ENCODE measurements around the gene C6orf118.
A peak's percentile ranks its signal among the peaks of the same experiment; 100 is the strongest.

Gene C6orf118

GRCh38 chr6:165308926-165309731, at the start of gene C6orf118:
Gene C6orf118, minus strand, starts transcription at chr6:165309605. Its CDS starts 19 bp downstream, at chr6:165309586.
- Histone ChIP-seq H3K27me3 (ENCODE audit: insufficient read depth, low read depth, severe bottlenecking) (peaks cover 4% of the 10 kb centered on the region), H3K36me3 (no peaks in the 10 kb centered on the region), H3K4me3 (ENCODE audit: low read depth, low read length) (peak within 1 kb of the TSS; percentile 39), H3K9me3 (ENCODE audit: severe bottlenecking) (no peaks in the 10 kb centered on the region), H3K27ac (no peak within 1 kb of the TSS)
- TF ChIP-seq CTCF (IDR thresholded peaks at IDR 0.05; ENCODE audit: low read depth, low read length), result no peak
- peak; percentile 79 for DNase-seq

GRCh38 chr6:165345700-165346099, 36.3 kb upstream of the C6orf118 start:
- Histone ChIP-seq H3K9me3 (ENCODE audit: severe bottlenecking) (peaks cover 5% of the 10 kb centered on the region), H3K36me3 (no peaks in the 10 kb centered on the region), H3K4me3 (ENCODE audit: low read depth, low read length) (no peak overlapping the region), H3K27me3 (ENCODE audit: insufficient read depth, low read depth, severe bottlenecking) (peaks cover 30% of the 10 kb centered on the region), H3K27ac (no peak overlapping the region)
- TF ChIP-seq CTCF (IDR thresholded peaks at IDR 0.05; ENCODE audit: low read depth, low read length), result no peak
- no peak for DNase-seq

GRCh38 chr6:165340532-165340931, 31.1 kb upstream of the C6orf118 start:
- H3K4me3 ChIP-seq (ENCODE audit: low read depth, low read length), result no peak overlapping the region
- H3K36me3 ChIP-seq, result no peaks in the 10 kb centered on the region
- no peak for DNase-seq
- H3K27ac ChIP-seq, result no peak overlapping the region
- no peaks in the 10 kb centered on the region for H3K9me3 ChIP-seq (ENCODE audit: severe bottlenecking)
- peaks cover 27% of the 10 kb centered on the region for H3K27me3 ChIP-seq (ENCODE audit: insufficient read depth, low read depth, severe bottlenecking)
- TF ChIP-seq CTCF (IDR thresholded peaks at IDR 0.05; ENCODE audit: low read depth, low read length), result no peak

GRCh38 chr6:165325609-165326008, 16.2 kb upstream of the C6orf118 start:
- TF ChIP-seq CTCF (IDR thresholded peaks at IDR 0.05; ENCODE audit: low read depth, low read length), result no peak
- H3K4me3 ChIP-seq (ENCODE audit: low read depth, low read length), result no peak overlapping the region
- no peak for DNase-seq
- H3K36me3 ChIP-seq, result no peaks in the 10 kb centered on the region
- peaks cover 4% of the 10 kb centered on the region for H3K9me3 ChIP-seq (ENCODE audit: severe bottlenecking)
- peaks cover 4% of the 10 kb centered on the region for H3K27me3 ChIP-seq (ENCODE audit: insufficient read depth, low read depth, severe bottlenecking)
- H3K27ac ChIP-seq, result no peak overlapping the region

- TF ChIP-seq CTCF (IDR thresholded peaks at IDR 0.05; ENCODE audit: low read depth, low read length), result no peak
- H3K9me3 ChIP-seq (ENCODE audit: severe bottlenecking), result peaks cover 4% of the 10 kb centered on the region
- no peak overlapping the region for H3K27ac ChIP-seq
- H3K27me3 ChIP-seq (ENCODE audit: insufficient read depth, low read depth, severe bottlenecking), result peaks cover 6% of the 10 kb centered on the region
- DNase-seq, result no peak
- no peak overlapping the region for H3K4me3 ChIP-seq (ENCODE audit: low read depth, low read length)
- no peaks in the 10 kb centered on the region for H3K36me3 ChIP-seq
These were observed 12.2 kb upstream of the C6orf118 start for GRCh38 chr6:165321555-165322145.
